Stomach smooth muscle (tissue), 2 donors: Measurements from ENCODE around the gene KREMEN2.
"Not testable (repeated sequence)": the region's sequence is repeated elsewhere in the genome, so short reads cannot be mapped to it uniquely, and the experiment has no call there.

Experiments
- H3K27ac ChIP-seq: one replicate; pipeline ENCODE4 v1.7.0; 2013; ENCODE audit warnings: mild to moderate bottlenecking, low read length, inconsistent platforms
- H3K27me3 ChIP-seq, 2 donors: one replicate each; pipeline ENCODE4 v1.7.0; 2013; ENCODE audit warnings: low read length in 2 of 2; ENCODE audit not compliant: insufficient read depth in 2 of 2, control insufficient read depth in 1 of 2
- H3K36me3 ChIP-seq, 2 donors: one replicate each; pipeline ENCODE4 v1.7.0; 2013; ENCODE audit warnings: low read length in 2 of 2; ENCODE audit not compliant: control insufficient read depth in 2 of 2, insufficient read depth in 2 of 2
- H3K4me1 ChIP-seq: one replicate; pipeline ENCODE4 v1.7.0; 2013; ENCODE audit warnings: low read length; ENCODE audit not compliant: control insufficient read depth, insufficient read depth
- H3K4me3 ChIP-seq, 2 donors: one replicate each; pipeline ENCODE4 v1.7.0; 2013; ENCODE audit warnings: low read length in 2 of 2
- H3K9ac ChIP-seq, 2 donors: one replicate each; pipeline ENCODE4 v1.7.0; 2013; ENCODE audit warnings: low read length in 2 of 2, mild to moderate bottlenecking in 1 of 2
- H3K9me3 ChIP-seq, 2 donors: one replicate each; pipeline ENCODE4 v1.7.0; 2013; ENCODE audit warnings: low read length in 2 of 2; ENCODE audit not compliant: control insufficient read depth in 2 of 2
- donor health status: healthy.
- donor health status: Pancreatic carcinoma.

The KREMEN2 gene

DNA sequence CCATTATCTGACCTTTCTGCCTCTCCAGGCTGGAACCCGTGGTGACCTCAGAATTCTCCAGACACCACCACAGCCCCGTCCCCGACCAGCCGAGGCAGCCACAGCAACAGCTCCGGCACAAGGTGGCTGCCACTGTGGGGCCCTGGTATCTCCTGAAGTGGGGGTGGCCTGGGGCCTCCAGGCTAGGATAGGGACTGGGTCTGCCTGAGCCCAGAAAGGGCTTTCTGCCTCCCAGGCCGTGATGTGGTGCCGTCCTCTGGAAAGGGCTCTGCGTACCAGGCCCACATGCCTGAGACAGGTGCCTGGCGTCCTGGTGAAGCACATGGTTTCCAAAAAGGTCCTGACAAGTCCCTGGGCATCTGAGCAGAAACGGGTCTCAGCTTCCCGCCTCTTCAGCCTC, 35.3 kb upstream of the KREMEN2 start:
- H3K36me3 ChIP-seq: peaks cover 0 to 18% of the 10 kb centered on the region in 2 donors
- no peaks in the 10 kb centered on the region for H3K4me1 ChIP-seq
- no peak overlapping the region for H3K9ac ChIP-seq
- H3K9me3 ChIP-seq: no peaks in the 10 kb centered on the region
- H3K4me3 ChIP-seq: no peak overlapping the region
- no peaks in the 10 kb centered on the region for H3K27me3 ChIP-seq
- H3K27ac ChIP-seq: no peak overlapping the region

DNA sequence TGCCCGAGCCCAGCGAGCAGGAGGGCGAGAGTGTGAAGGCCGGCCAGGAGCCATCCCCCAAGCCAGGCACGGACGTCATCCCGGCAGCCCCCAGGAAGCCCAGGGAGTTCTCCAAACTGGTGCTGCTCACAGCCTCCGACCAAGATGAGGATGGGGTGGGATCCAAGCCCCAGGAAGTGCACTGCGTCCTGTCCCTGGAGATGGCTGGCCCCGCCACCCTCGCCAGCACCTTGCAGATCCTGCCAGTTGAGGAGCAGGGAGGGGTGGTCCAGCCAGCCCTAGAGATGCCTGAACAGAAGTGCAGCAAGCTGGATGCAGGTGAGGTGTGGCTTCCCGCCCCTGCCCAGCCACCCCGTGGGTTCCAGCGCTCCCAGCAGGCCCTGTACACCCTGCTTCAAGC, 34.4 kb upstream of the KREMEN2 start:
- Histone ChIP-seq H3K9me3 (no peaks in the 10 kb centered on the region), H3K27me3 (no peaks in the 10 kb centered on the region), H3K36me3 (peaks cover 0 to 27% of the 10 kb centered on the region in 2 donors), H3K27ac (no peak overlapping the region), H3K9ac (no peak overlapping the region), H3K4me3 (no peak overlapping the region), H3K4me1 (no peaks in the 10 kb centered on the region)

DNA sequence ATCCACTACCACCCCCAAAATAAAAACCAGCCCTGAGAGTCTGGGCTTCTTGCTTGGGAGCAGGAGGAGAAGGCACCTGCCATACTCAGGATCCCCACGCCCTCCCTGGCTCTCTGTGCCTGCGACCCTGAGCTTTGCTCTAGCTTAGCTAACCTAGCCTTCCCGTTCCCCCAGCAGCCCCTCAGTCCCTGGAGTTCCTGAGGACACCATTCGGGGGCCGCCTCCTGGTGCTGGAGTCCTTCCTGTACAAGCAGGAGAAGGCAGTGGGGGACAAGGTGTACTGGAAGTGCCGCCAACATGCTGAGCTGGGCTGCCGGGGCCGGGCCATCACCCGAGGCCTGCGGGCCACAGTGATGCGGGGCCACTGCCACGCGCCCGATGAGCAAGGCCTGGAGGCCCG, 33.8 kb upstream of the KREMEN2 start:
- H3K27me3 ChIP-seq: no peaks in the 10 kb centered on the region
- H3K36me3 ChIP-seq: peaks cover 1 to 29% of the 10 kb centered on the region in 2 donors
- H3K4me1 ChIP-seq: no peaks in the 10 kb centered on the region
- no peak overlapping the region for H3K9ac ChIP-seq
- H3K9me3 ChIP-seq: no peaks in the 10 kb centered on the region
- H3K4me3 ChIP-seq: no peak overlapping the region
- no peak overlapping the region for H3K27ac ChIP-seq

- not testable (repeated sequence) for H3K4me3 ChIP-seq, H3K27me3 ChIP-seq, H3K9ac ChIP-seq, H3K4me1 ChIP-seq, H3K9me3 ChIP-seq, H3K27ac ChIP-seq
- H3K36me3 ChIP-seq: peaks cover 6 to 32% of the 10 kb centered on the region in 2 donors
Measured at GRCh38 chr16:2931231-2931914, 32.7 kb upstream of the KREMEN2 start.

- peaks cover 6 to 42% of the 10 kb centered on the region in 2 donors for H3K36me3 ChIP-seq
- H3K27ac ChIP-seq: no peak overlapping the region
Measured at GRCh38 chr16:2933136-2933535, 30.9 kb upstream of the KREMEN2 start.

DNA sequence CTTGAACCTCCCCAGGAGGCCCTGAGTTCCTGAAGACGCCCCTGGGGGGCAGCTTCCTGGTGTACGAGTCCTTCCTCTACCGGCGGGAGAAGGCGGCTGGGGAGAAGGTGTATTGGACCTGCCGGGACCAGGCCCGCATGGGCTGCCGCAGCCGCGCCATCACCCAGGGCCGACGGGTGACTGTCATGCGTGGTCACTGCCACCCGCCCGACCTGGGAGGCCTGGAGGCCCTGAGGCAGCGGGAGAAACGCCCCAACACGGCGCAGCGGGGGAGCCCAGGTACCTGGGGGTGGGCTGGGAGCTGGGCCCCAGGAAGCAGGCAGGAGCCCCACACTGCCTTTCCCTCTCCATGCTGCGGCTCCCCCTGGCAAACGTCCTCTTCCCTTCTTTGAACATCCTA, 30.4 kb upstream of the KREMEN2 start:
- no peaks in the 10 kb centered on the region for H3K27me3 ChIP-seq
- H3K36me3 ChIP-seq: peaks cover 6 to 44% of the 10 kb centered on the region in 2 donors
- H3K27ac ChIP-seq: no peak overlapping the region
- no peak overlapping the region for H3K9ac ChIP-seq
- H3K4me1 ChIP-seq: no peaks in the 10 kb centered on the region
- no peak overlapping the region for H3K4me3 ChIP-seq
- no peaks in the 10 kb centered on the region for H3K9me3 ChIP-seq

More at GRCh38 chr16:2933136-2933535, 30.9 kb upstream of the KREMEN2 start:
- H3K4me3 ChIP-seq: no peak overlapping the region
- no peaks in the 10 kb centered on the region for H3K9me3 ChIP-seq
- H3K4me1 ChIP-seq: no peaks in the 10 kb centered on the region
- no peak overlapping the region for H3K9ac ChIP-seq
- H3K27me3 ChIP-seq: no peaks in the 10 kb centered on the region

DNA sequence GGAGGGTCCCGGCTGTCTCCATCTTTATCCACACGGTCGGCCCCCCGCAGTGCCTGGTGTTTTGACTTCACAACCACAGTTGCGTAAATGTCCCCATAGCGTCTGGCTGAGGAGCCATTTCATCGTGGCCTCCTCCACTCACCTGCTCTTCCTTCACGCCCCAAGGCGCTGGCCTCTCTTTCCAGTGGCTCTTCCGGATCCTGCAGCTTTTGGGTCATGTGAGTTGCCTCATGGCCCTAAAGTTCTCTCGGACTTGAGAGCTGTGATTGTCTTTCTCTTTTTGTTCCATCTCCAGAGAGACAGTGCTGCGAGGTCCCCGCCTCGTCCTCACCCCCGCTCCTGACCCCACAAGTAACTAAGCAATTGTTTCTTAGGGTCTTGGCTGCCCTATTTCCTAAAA, 29.6 kb upstream of the KREMEN2 start:
- Histone ChIP-seq H3K9ac (no peak overlapping the region), H3K9me3 (no peaks in the 10 kb centered on the region), H3K4me3 (no peak overlapping the region), H3K27ac (no peak overlapping the region), H3K36me3 (peaks cover 6 to 49% of the 10 kb centered on the region in 2 donors), H3K4me1 (no peaks in the 10 kb centered on the region), H3K27me3 (no peaks in the 10 kb centered on the region)

GRCh38 chr16:2936436-2937011, 27.6 kb upstream of the KREMEN2 start:
- no peaks in the 10 kb centered on the region for H3K9me3 ChIP-seq
- H3K9ac ChIP-seq: no peak overlapping the region
- H3K27me3 ChIP-seq: no peaks in the 10 kb centered on the region
- no peak overlapping the region for H3K27ac ChIP-seq
- H3K36me3 ChIP-seq: peaks cover 14 to 55% of the 10 kb centered on the region in 2 donors
- H3K4me3 ChIP-seq: no peak overlapping the region
- H3K4me1 ChIP-seq: no peaks in the 10 kb centered on the region

GRCh38 chr16:2937170-2937569, 26.9 kb upstream of the KREMEN2 start:
- Histone ChIP-seq H3K4me1 (no peaks in the 10 kb centered on the region), H3K27ac (no peak overlapping the region), H3K36me3 (peaks cover 14 to 57% of the 10 kb centered on the region in 2 donors)

GRCh38 chr16:2938206-2938605, 25.9 kb upstream of the KREMEN2 start:
- H3K4me1 ChIP-seq: no peaks in the 10 kb centered on the region
- peaks cover 19 to 64% of the 10 kb centered on the region in 2 donors for H3K36me3 ChIP-seq
- H3K9me3 ChIP-seq: no peaks in the 10 kb centered on the region
- H3K27me3 ChIP-seq: no peaks in the 10 kb centered on the region
- H3K27ac ChIP-seq: no peak overlapping the region
- H3K4me3 ChIP-seq: no peak overlapping the region
- H3K9ac ChIP-seq: no peak overlapping the region

More at GRCh38 chr16:2937170-2937569, 26.9 kb upstream of the KREMEN2 start:
- H3K9ac ChIP-seq: no peak overlapping the region
- no peak overlapping the region for H3K4me3 ChIP-seq
- no peaks in the 10 kb centered on the region for H3K9me3 ChIP-seq
- no peaks in the 10 kb centered on the region for H3K27me3 ChIP-seq

- Histone ChIP-seq H3K9ac (no peak overlapping the region), H3K4me3 (no peak overlapping the region), H3K27ac (no peak overlapping the region), H3K27me3 (no peaks in the 10 kb centered on the region), H3K4me1 (no peaks in the 10 kb centered on the region), H3K36me3 (peaks cover 19 to 56% of the 10 kb centered on the region in 2 donors), H3K9me3 (no peaks in the 10 kb centered on the region)
Measured at GRCh38 chr16:2939968-2940367, 24.1 kb upstream of the KREMEN2 start.
